Measurements from ENCODE around the gene STK26. TPM values are rescaled to one million over a fixed set of nuclear protein-coding genes. Genes with fewer than 3 reads are reported as not detected.
A peak's percentile ranks its signal among the peaks of the same experiment; 100 is the strongest.
"Not testable (repeated sequence)": the region's sequence is repeated elsewhere in the genome, so short reads cannot be mapped to it uniquely, and the experiment has no call there.

Gene STK26
- total and polyA plus RNA-seq, 2 donors, result 48.1 to 79.0 TPM

DNA sequence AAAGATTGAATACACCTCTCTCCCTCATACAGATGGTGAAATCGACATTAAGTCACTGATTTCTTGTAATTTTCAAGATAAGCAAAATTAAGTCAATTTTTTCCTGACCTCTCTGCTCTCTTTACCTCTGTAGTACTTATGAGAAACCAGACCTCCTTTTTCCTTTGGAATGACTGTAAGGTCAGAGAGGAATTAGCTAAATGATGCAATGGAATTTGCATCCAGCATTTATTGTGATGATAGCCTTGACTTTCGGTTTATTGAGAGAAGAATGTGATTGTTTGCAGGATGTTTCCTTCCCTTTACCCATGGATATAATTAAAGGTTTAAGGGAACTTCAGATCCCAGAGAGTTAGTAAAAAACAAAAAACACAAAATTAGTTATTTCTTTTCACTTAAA lies 22.4 kb downstream of the STK26 start:
- no peaks in the 10 kb centered on the region for H3K36me3 ChIP-seq (ENCODE audit: control insufficient read depth in 2 of 2, insufficient read depth in 2 of 2, low read length in 1 of 2)
- H3K4me3 ChIP-seq (ENCODE audit: low read length in 2 of 2), result no peak overlapping the region
- WGBS, result 98% methylated on average over 2 of the region's 2 CpGs
- no peaks in the 10 kb centered on the region for H3K27me3 ChIP-seq (ENCODE audit: control insufficient read depth in 2 of 2, insufficient read depth in 1 of 2, low read length in 1 of 2)
- no peaks in the 10 kb centered on the region for H3K9me3 ChIP-seq (ENCODE audit: control insufficient read depth in 2 of 2, insufficient read depth in 1 of 2, low read length in 1 of 2)
- H3K4me1 ChIP-seq (ENCODE audit: control insufficient read depth in 2 of 2, insufficient read depth in 2 of 2, low read length in 2 of 2), result no peaks in the 10 kb centered on the region
- DNase-seq (ENCODE audit: low read depth in 6 of 9, low spot score in 9 of 9), result no peak
- H3K27ac ChIP-seq (ENCODE audit: low read depth in 1 of 2, low read length in 1 of 2), result no peak overlapping the region

GRCh38 chrX:132046533-132046932 lies 23.4 kb downstream of the STK26 start:
- Histone ChIP-seq H3K27ac (ENCODE audit: low read depth in 1 of 2, low read length in 1 of 2) (no peak overlapping the region), H3K9me3 (ENCODE audit: control insufficient read depth in 2 of 2, insufficient read depth in 1 of 2, low read length in 1 of 2) (no peaks in the 10 kb centered on the region), H3K36me3 (ENCODE audit: control insufficient read depth in 2 of 2, insufficient read depth in 2 of 2, low read length in 1 of 2) (no peaks in the 10 kb centered on the region), H3K4me3 (ENCODE audit: low read length in 2 of 2) (no peak overlapping the region), H3K4me1 (ENCODE audit: control insufficient read depth in 2 of 2, insufficient read depth in 2 of 2, low read length in 2 of 2) (no peaks in the 10 kb centered on the region), H3K27me3 (ENCODE audit: control insufficient read depth in 2 of 2, insufficient read depth in 1 of 2, low read length in 1 of 2) (no peaks in the 10 kb centered on the region)
- WGBS, result 88% methylated on average over 2 of the region's 2 CpGs
- no peak for DNase-seq (ENCODE audit: low read depth in 6 of 9, low spot score in 9 of 9)

GRCh38 chrX:132051778-132052177 lies 28.7 kb downstream of the STK26 start:
- not testable (repeated sequence) for H3K27ac ChIP-seq (ENCODE audit: low read depth in 1 of 2, low read length in 1 of 2); DNase-seq (ENCODE audit: low read depth in 6 of 9, low spot score in 9 of 9); H3K9me3 ChIP-seq (ENCODE audit: control insufficient read depth in 2 of 2, insufficient read depth in 1 of 2, low read length in 1 of 2); H3K4me1 ChIP-seq (ENCODE audit: control insufficient read depth in 2 of 2, insufficient read depth in 2 of 2, low read length in 2 of 2); H3K27me3 ChIP-seq (ENCODE audit: control insufficient read depth in 2 of 2, insufficient read depth in 1 of 2, low read length in 1 of 2); H3K36me3 ChIP-seq (ENCODE audit: control insufficient read depth in 2 of 2, insufficient read depth in 2 of 2, low read length in 1 of 2); H3K4me3 ChIP-seq (ENCODE audit: low read length in 2 of 2)

- H3K9me3 ChIP-seq (ENCODE audit: control insufficient read depth in 2 of 2, insufficient read depth in 1 of 2, low read length in 1 of 2), result no peaks in the 10 kb centered on the region
- no peaks in the 10 kb centered on the region for H3K4me1 ChIP-seq (ENCODE audit: control insufficient read depth in 2 of 2, insufficient read depth in 2 of 2, low read length in 2 of 2)
- peaks cover 0 to 7% of the 10 kb centered on the region in 2 donors for H3K36me3 ChIP-seq (ENCODE audit: control insufficient read depth in 2 of 2, insufficient read depth in 2 of 2, low read length in 1 of 2)
- H3K27ac ChIP-seq (ENCODE audit: low read depth in 1 of 2, low read length in 1 of 2), result no peak overlapping the region
- H3K4me3 ChIP-seq (ENCODE audit: low read length in 2 of 2), result no peak overlapping the region
- no peak for DNase-seq (ENCODE audit: low read depth in 6 of 9, low spot score in 9 of 9)
- H3K27me3 ChIP-seq (ENCODE audit: control insufficient read depth in 2 of 2, insufficient read depth in 1 of 2, low read length in 1 of 2), result no peaks in the 10 kb centered on the region
- 98% methylated on average over 4 of the region's 4 CpGs for WGBS
These were observed 34.9 kb downstream of the STK26 start for GRCh38 chrX:132058050-132058449.

DNA sequence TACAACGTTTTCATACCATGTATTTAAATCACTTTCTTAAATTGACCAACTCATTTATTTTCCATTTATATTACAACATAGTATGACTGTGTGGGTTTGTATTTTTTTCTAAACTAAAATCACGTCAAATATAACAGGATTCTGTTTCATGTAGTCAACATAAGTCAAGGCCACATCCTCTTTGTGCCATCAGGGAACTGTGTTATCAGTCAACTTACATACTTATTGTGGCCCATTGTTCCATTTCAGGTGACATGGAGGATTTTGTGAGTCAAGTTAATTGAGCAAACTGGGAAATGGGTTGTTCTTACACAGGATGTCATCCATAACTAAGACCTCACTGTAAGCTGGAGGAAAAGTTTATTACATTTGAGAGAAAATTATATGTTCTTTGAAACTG lies 35.9 kb downstream of the STK26 start:
- no peaks in the 10 kb centered on the region for H3K9me3 ChIP-seq (ENCODE audit: control insufficient read depth in 2 of 2, insufficient read depth in 1 of 2, low read length in 1 of 2)
- WGBS, result 90% methylated on average over 2 of the region's 2 CpGs
- H3K4me3 ChIP-seq (ENCODE audit: low read length in 2 of 2), result no peak overlapping the region
- no peaks in the 10 kb centered on the region for H3K4me1 ChIP-seq (ENCODE audit: control insufficient read depth in 2 of 2, insufficient read depth in 2 of 2, low read length in 2 of 2)
- H3K36me3 ChIP-seq (ENCODE audit: control insufficient read depth in 2 of 2, insufficient read depth in 2 of 2, low read length in 1 of 2), result peaks cover 0 to 7% of the 10 kb centered on the region in 2 donors
- no peaks in the 10 kb centered on the region for H3K27me3 ChIP-seq (ENCODE audit: control insufficient read depth in 2 of 2, insufficient read depth in 1 of 2, low read length in 1 of 2)
- H3K27ac ChIP-seq (ENCODE audit: low read depth in 1 of 2, low read length in 1 of 2), result no peak overlapping the region
- DNase-seq (ENCODE audit: low read depth in 6 of 9, low spot score in 9 of 9), result no peak

DNA sequence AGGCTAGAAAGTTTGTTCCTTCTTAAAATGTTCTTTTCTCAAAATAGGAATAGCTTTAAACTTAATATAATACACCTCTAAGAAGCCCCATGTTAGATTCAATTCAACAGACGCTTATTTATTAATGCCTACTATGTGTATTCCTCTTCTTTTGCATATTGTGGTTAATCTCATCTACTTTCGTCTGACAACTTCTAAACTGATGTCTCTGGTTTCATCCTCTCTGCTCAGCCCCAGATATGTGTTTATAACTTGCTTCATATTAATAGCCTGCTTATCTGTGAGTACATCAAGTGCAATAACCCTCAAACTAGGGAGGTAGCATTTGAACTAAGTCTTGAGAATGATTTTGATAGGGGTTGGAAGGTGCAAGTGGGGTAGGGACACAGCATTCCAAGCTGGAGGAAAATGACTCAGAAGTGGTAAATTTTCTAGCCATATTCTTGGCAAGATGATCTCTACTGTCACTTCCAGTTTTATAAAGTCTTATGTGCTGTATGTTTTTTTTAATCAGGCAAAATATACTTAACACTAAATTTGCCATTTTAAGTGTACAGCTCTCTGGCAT lies 37.0 kb downstream of the STK26 start:
- 95% methylated on average over 2 of the region's 2 CpGs for WGBS
- Histone ChIP-seq H3K4me1 (ENCODE audit: control insufficient read depth in 2 of 2, insufficient read depth in 2 of 2, low read length in 2 of 2) (no peaks in the 10 kb centered on the region), H3K4me3 (ENCODE audit: low read length in 2 of 2) (no peak overlapping the region), H3K27ac (ENCODE audit: low read depth in 1 of 2, low read length in 1 of 2) (no peak overlapping the region), H3K9me3 (ENCODE audit: control insufficient read depth in 2 of 2, insufficient read depth in 1 of 2, low read length in 1 of 2) (no peaks in the 10 kb centered on the region), H3K36me3 (ENCODE audit: control insufficient read depth in 2 of 2, insufficient read depth in 2 of 2, low read length in 1 of 2) (peaks cover 0 to 3% of the 10 kb centered on the region in 2 donors), H3K27me3 (ENCODE audit: control insufficient read depth in 2 of 2, insufficient read depth in 1 of 2, low read length in 1 of 2) (no peaks in the 10 kb centered on the region)
- no peak for DNase-seq (ENCODE audit: low read depth in 6 of 9, low spot score in 9 of 9)

GRCh38 chrX:132063334-132063733 lies 40.2 kb downstream of the STK26 start:
- no peaks in the 10 kb centered on the region for H3K4me1 ChIP-seq (ENCODE audit: control insufficient read depth in 2 of 2, insufficient read depth in 2 of 2, low read length in 2 of 2)
- 98% methylated on average over 3 of the region's 3 CpGs for WGBS
- no peak overlapping the region for H3K27ac ChIP-seq (ENCODE audit: low read depth in 1 of 2, low read length in 1 of 2)
- no peaks in the 10 kb centered on the region for H3K9me3 ChIP-seq (ENCODE audit: control insufficient read depth in 2 of 2, insufficient read depth in 1 of 2, low read length in 1 of 2)
- no peak for DNase-seq (ENCODE audit: low read depth in 6 of 9, low spot score in 9 of 9)
- peaks cover 0 to under 1% of the 10 kb centered on the region in 2 donors for H3K36me3 ChIP-seq (ENCODE audit: control insufficient read depth in 2 of 2, insufficient read depth in 2 of 2, low read length in 1 of 2)
- no peak overlapping the region for H3K4me3 ChIP-seq (ENCODE audit: low read length in 2 of 2)
- no peaks in the 10 kb centered on the region for H3K27me3 ChIP-seq (ENCODE audit: control insufficient read depth in 2 of 2, insufficient read depth in 1 of 2, low read length in 1 of 2)

- DNase-seq (ENCODE audit: low read depth in 6 of 9, low spot score in 9 of 9), result no peak
- Histone ChIP-seq H3K27ac (ENCODE audit: low read depth in 1 of 2, low read length in 1 of 2) (no peak overlapping the region), H3K4me3 (ENCODE audit: low read length in 2 of 2) (no peak overlapping the region), H3K27me3 (ENCODE audit: control insufficient read depth in 2 of 2, insufficient read depth in 1 of 2, low read length in 1 of 2) (no peaks in the 10 kb centered on the region), H3K4me1 (ENCODE audit: control insufficient read depth in 2 of 2, insufficient read depth in 2 of 2, low read length in 2 of 2) (no peaks in the 10 kb centered on the region), H3K36me3 (ENCODE audit: control insufficient read depth in 2 of 2, insufficient read depth in 2 of 2, low read length in 1 of 2) (peaks cover 2 to 6% of the 10 kb centered on the region in 2 donors), H3K9me3 (ENCODE audit: control insufficient read depth in 2 of 2, insufficient read depth in 1 of 2, low read length in 1 of 2) (no peaks in the 10 kb centered on the region)
- WGBS, result 96% methylated on average over 4 of the region's 4 CpGs
These were observed 40.8 kb downstream of the STK26 start for GRCh38 chrX:132063862-132064261.

DNA sequence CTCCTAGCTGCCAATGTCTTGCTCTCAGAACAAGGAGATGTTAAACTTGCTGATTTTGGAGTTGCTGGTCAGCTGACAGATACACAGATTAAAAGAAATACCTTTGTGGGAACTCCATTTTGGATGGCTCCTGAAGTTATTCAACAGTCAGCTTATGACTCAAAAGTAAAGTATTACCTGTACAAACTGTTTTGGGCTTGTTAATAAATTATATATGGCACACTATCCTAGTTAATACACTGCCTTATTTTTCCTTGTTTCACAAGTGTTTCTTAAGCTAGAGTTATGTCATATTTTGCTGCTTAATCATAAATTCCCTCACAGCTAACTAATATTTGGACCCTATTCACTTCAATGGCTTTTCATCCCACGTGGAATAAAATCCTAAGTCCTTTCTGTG lies 45.3 kb downstream of the STK26 start:
- Histone ChIP-seq H3K4me1 (ENCODE audit: control insufficient read depth in 2 of 2, insufficient read depth in 2 of 2, low read length in 2 of 2) (no peaks in the 10 kb centered on the region), H3K4me3 (ENCODE audit: low read length in 2 of 2) (no peak overlapping the region), H3K36me3 (ENCODE audit: control insufficient read depth in 2 of 2, insufficient read depth in 2 of 2, low read length in 1 of 2) (peaks cover 2 to 15% of the 10 kb centered on the region in 2 donors), H3K9me3 (ENCODE audit: control insufficient read depth in 2 of 2, insufficient read depth in 1 of 2, low read length in 1 of 2) (no peaks in the 10 kb centered on the region), H3K27me3 (ENCODE audit: control insufficient read depth in 2 of 2, insufficient read depth in 1 of 2, low read length in 1 of 2) (no peaks in the 10 kb centered on the region), H3K27ac (ENCODE audit: low read depth in 1 of 2, low read length in 1 of 2) (no peak overlapping the region)
- no peak for DNase-seq (ENCODE audit: low read depth in 6 of 9, low spot score in 9 of 9)
- WGBS, result 96% methylated on average over 1 of the region's 1 CpG

- Histone ChIP-seq H3K4me3 (ENCODE audit: low read length in 2 of 2) (no peak overlapping the region), H3K36me3 (ENCODE audit: control insufficient read depth in 2 of 2, insufficient read depth in 2 of 2, low read length in 1 of 2) (peaks cover 2 to 18% of the 10 kb centered on the region in 2 donors), H3K9me3 (ENCODE audit: control insufficient read depth in 2 of 2, insufficient read depth in 1 of 2, low read length in 1 of 2) (no peaks in the 10 kb centered on the region), H3K27ac (ENCODE audit: low read depth in 1 of 2, low read length in 1 of 2) (no peak overlapping the region), H3K4me1 (ENCODE audit: control insufficient read depth in 2 of 2, insufficient read depth in 2 of 2, low read length in 2 of 2) (no peaks in the 10 kb centered on the region), H3K27me3 (ENCODE audit: control insufficient read depth in 2 of 2, insufficient read depth in 1 of 2, low read length in 1 of 2) (no peaks in the 10 kb centered on the region)
- peak in 1 of 9 donors; percentile 3 for DNase-seq (ENCODE audit: low read depth in 6 of 9, low spot score in 9 of 9)
These were observed 48.2 kb downstream of the STK26 start for GRCh38 chrX:132071254-132071653.
